ENCODE results near the gene NTS. TPM values are rescaled to one million over a fixed set of nuclear protein-coding genes. Genes with fewer than 3 reads are reported as not detected.

Gene NTS
- polyA plus RNA-seq, 1 donor = 126 TPM

GRCh38 chr12:85894653-85895052 is 20.6 kb downstream of the NTS start:
- DNase-seq = no peak
- Histone ChIP-seq H3K4me3 (ENCODE audit: low read length) (no peak overlapping the region), H3K27ac (ENCODE audit: low read length) (no peak overlapping the region), H3K9me3 (ENCODE audit: control insufficient read depth, low read depth, low read length) (no peaks in the 10 kb centered on the region), H3K27me3 (ENCODE audit: control insufficient read depth, insufficient read depth, low read length) (no peaks in the 10 kb centered on the region), H3K36me3 (ENCODE audit: control insufficient read depth, insufficient read depth, low read length) (no peaks in the 10 kb centered on the region), H3K4me1 (ENCODE audit: control insufficient read depth, insufficient read depth, low read length) (no peaks in the 10 kb centered on the region)

- Histone ChIP-seq H3K9me3 (ENCODE audit: control insufficient read depth, low read depth, low read length) (no peaks in the 10 kb centered on the region), H3K27ac (ENCODE audit: low read length) (no peak overlapping the region), H3K27me3 (ENCODE audit: control insufficient read depth, insufficient read depth, low read length) (no peaks in the 10 kb centered on the region), H3K4me1 (ENCODE audit: control insufficient read depth, insufficient read depth, low read length) (peaks cover 3% of the 10 kb centered on the region), H3K36me3 (ENCODE audit: control insufficient read depth, insufficient read depth, low read length) (no peaks in the 10 kb centered on the region), H3K4me3 (ENCODE audit: low read length) (no peak overlapping the region)
- DNase-seq = peak in 1 of 2 donors; percentile 24
- no CpG with 5 or more reads among the region's 3 CpGs for WGBS (ENCODE audit: insufficient coverage, low lambda C conversion rate)
These were observed 46.3 kb downstream of the NTS start for GRCh38 chr12:85920324-85920947.

- Histone ChIP-seq H3K4me1 (ENCODE audit: control insufficient read depth, insufficient read depth, low read length) (peaks cover 3% of the 10 kb centered on the region), H3K4me3 (ENCODE audit: low read length) (no peak overlapping the region), H3K27ac (ENCODE audit: low read length) (no peak overlapping the region), H3K27me3 (ENCODE audit: control insufficient read depth, insufficient read depth, low read length) (no peaks in the 10 kb centered on the region), H3K9me3 (ENCODE audit: control insufficient read depth, low read depth, low read length) (no peaks in the 10 kb centered on the region), H3K36me3 (ENCODE audit: control insufficient read depth, insufficient read depth, low read length) (no peaks in the 10 kb centered on the region)
- no peak for DNase-seq
- WGBS (ENCODE audit: insufficient coverage, low lambda C conversion rate) = 88% methylated on average over 1 of the region's 1 CpG
These were observed 49.8 kb downstream of the NTS start for GRCh38 chr12:85923767-85924331.

GRCh38 chr12:85927166-85927565 is 53.1 kb downstream of the NTS start:
- Histone ChIP-seq H3K4me1 (ENCODE audit: control insufficient read depth, insufficient read depth, low read length) (no peaks in the 10 kb centered on the region), H3K27me3 (ENCODE audit: control insufficient read depth, insufficient read depth, low read length) (no peaks in the 10 kb centered on the region), H3K4me3 (ENCODE audit: low read length) (no peak overlapping the region), H3K9me3 (ENCODE audit: control insufficient read depth, low read depth, low read length) (no peaks in the 10 kb centered on the region), H3K27ac (ENCODE audit: low read length) (no peak overlapping the region), H3K36me3 (ENCODE audit: control insufficient read depth, insufficient read depth, low read length) (no peaks in the 10 kb centered on the region)
- no peak for DNase-seq

Other genes starting within 250 kb of the NTS start
- gene RASSF9, start 37.9 kb upstream of the NTS start, polyA plus RNA-seq = 2.4 TPM